H1 (cell line): ENCODE data around the gene NKG7. TPM values are rescaled to one million over a fixed set of nuclear protein-coding genes. Genes with fewer than 3 reads are reported as not detected.

Experiments used
- CTCF ChIA-PET: fragments of 300-600 bp; sonication (Branson Sonifier 250); formaldehyde crosslinking; loops from one replicate; lab custom pipeline; 2021; ENCODE audit not compliant: partially characterized antibody; lab: Charles Lee
- POLR2A ChIA-PET: fragments of 300-600 bp; sonication (Branson Sonifier 250); formaldehyde crosslinking; loops from one replicate; lab custom pipeline; 2021; ENCODE audit warnings: inconsistent platforms; ENCODE audit not compliant: partially characterized antibody; lab: Charles Lee
- DNase-seq, 2 experiments: peaks; one replicate each; pipeline versions ENCODE4 v3.0.0 to v3.0.0-alpha.2; 2010 to 2022; ENCODE audit warnings: low spot score in 2 of 2, low read depth in 1 of 2, mixed read lengths in 1 of 2
- FAIRE-seq: peaks from 2 replicates; lab custom pipeline; 2011; peaks lifted over from hg19 to GRCh38; lab: Jason Lieb, UNC
- H2AFZ ChIP-seq: 2 replicates; pipeline ENCODE4 v1.8.1; 2012; ENCODE audit warnings: low read length, inconsistent platforms
- H2AK5ac ChIP-seq: 2 replicates; pipeline ENCODE4 v1.6.1; 2013; ENCODE audit warnings: low read depth, low read length
- H2BK120ac ChIP-seq: replicated peaks from 2 replicates; pipeline ENCODE3; 2013; ENCODE audit warnings: low read depth, low read length, inconsistent platforms
- H2BK12ac ChIP-seq: 2 replicates; pipeline ENCODE4 v1.6.1; 2013; ENCODE audit warnings: low read depth, low read length
- H2BK15ac ChIP-seq: 2 replicates; pipeline ENCODE4 v1.6.1; 2013; ENCODE audit warnings: low read length
- H2BK20ac ChIP-seq: 2 replicates; pipeline ENCODE4 v1.6.1; 2013; ENCODE audit warnings: low read length
- H2BK5ac ChIP-seq: 2 replicates; pipeline ENCODE4 v1.6.1; 2013; ENCODE audit warnings: low read depth, low read length
- H3K14ac ChIP-seq: 2 replicates; pipeline ENCODE4 v1.6.1; 2013; ENCODE audit warnings: inconsistent platforms; ENCODE audit not compliant: insufficient read length
- H3K18ac ChIP-seq: 2 replicates; pipeline ENCODE4 v1.6.1; 2013; ENCODE audit warnings: low read length; ENCODE audit errors: extremely low read depth
- H3K23ac ChIP-seq: 2 replicates; pipeline ENCODE4 v1.6.1; 2013; ENCODE audit warnings: inconsistent platforms; ENCODE audit not compliant: insufficient read length
- H3K23me2 ChIP-seq: 2 replicates; pipeline ENCODE4 v1.6.1; 2013; ENCODE audit warnings: low read depth, low read length
- H3K27ac ChIP-seq: 2 replicates; pipeline ENCODE4 v1.6.1; 2011; ENCODE audit warnings: low read depth, low read length, inconsistent platforms
- H3K27me3 ChIP-seq, 4 experiments: replicated peaks in 1 of 4; 1 replicate in 1 of 4; 2 replicates in 3 of 4; pipeline versions ENCODE4 v1.6.1 to v1.8.1; 2011 to 2013; ENCODE audit warnings: low read length in 3 of 4, mild to moderate bottlenecking in 3 of 4, inconsistent platforms in 2 of 4, mixed read lengths in 2 of 4, moderate library complexity in 1 of 4; ENCODE audit not compliant: control insufficient read depth in 3 of 4, insufficient read depth in 3 of 4; ENCODE audit errors: extremely low read depth in 1 of 4
- H3K36me3 ChIP-seq, 4 experiments: 2 replicates each; pipeline versions ENCODE4 v1.6.1 to v1.8.1; 2011 to 2013; ENCODE audit warnings: mild to moderate bottlenecking in 4 of 4, low read length in 3 of 4, moderate library complexity in 2 of 4, control low read depth in 1 of 4, inconsistent platforms in 1 of 4; ENCODE audit not compliant: insufficient read depth in 4 of 4, control insufficient read depth in 2 of 4
- H3K4ac ChIP-seq: replicated peaks from 2 replicates; pipeline ENCODE3; 2013; ENCODE audit warnings: low read length, low read depth, mixed read lengths, inconsistent platforms; ENCODE audit not compliant: insufficient read length
- H3K4me1 ChIP-seq, 4 experiments: replicated peaks in 1 of 4; 1 replicate in 1 of 4; 2 replicates in 3 of 4; pipeline versions ENCODE4 v1.6.1 to v1.8.1; 2011 to 2013; ENCODE audit warnings: low read length in 3 of 4, inconsistent platforms in 2 of 4, mixed read lengths in 1 of 4; ENCODE audit not compliant: insufficient read depth in 4 of 4, control insufficient read depth in 3 of 4
- H3K4me2 ChIP-seq, 2 experiments: 2 replicates each; pipeline versions ENCODE4 v1.6.1 to v1.8.1; 2011 to 2013; ENCODE audit warnings: low read depth in 2 of 2, low read length in 2 of 2, control low read depth in 1 of 2, inconsistent platforms in 1 of 2, mild to moderate bottlenecking in 1 of 2; ENCODE audit not compliant: insufficient read depth in 1 of 2
- H3K4me3 ChIP-seq, 4 experiments: fragments of 200-600, 300-600 bp in 1 of 4; sonication (generic), shearing (Covaris generic), sonication (Bioruptor Twin) in 1 of 4; 2 replicates each; pipeline versions ENCODE4 v1.5.1 to v1.8.1; 2011 to 2016; ENCODE audit warnings: low read length in 4 of 4, low read depth in 3 of 4, control low read depth in 2 of 4, inconsistent platforms in 2 of 4, mild to moderate bottlenecking in 2 of 4, mixed read lengths in 1 of 4, moderate library complexity in 1 of 4; ENCODE audit not compliant: insufficient read depth in 2 of 4; ENCODE audit errors: extremely low read depth in 1 of 4
- H3K56ac ChIP-seq: replicated peaks from 2 replicates; pipeline ENCODE3; 2013; ENCODE audit warnings: low read depth, mild to moderate bottlenecking, mixed read lengths, low read length, inconsistent platforms; ENCODE audit not compliant: insufficient read length
- H3K79me1 ChIP-seq: 2 replicates; pipeline ENCODE4 v1.6.1; 2013; ENCODE audit warnings: low read depth, low read length, control low read depth
- H3K79me2 ChIP-seq, 2 experiments: 2 replicates each; pipeline versions ENCODE4 v1.6.1 to v1.8.1; 2012 to 2013; ENCODE audit warnings: low read length in 2 of 2, mild to moderate bottlenecking in 2 of 2, inconsistent platforms in 1 of 2; ENCODE audit not compliant: insufficient read depth in 2 of 2, control insufficient read depth in 1 of 2
- H3K9ac ChIP-seq, 4 experiments: replicated peaks in 1 of 4; 1 replicate in 1 of 4; 2 replicates in 3 of 4; pipeline versions ENCODE4 v1.6.1 to v1.8.1; 2011 to 2013; ENCODE audit warnings: low read depth in 3 of 4, low read length in 3 of 4, control low read depth in 2 of 4, mild to moderate bottlenecking in 2 of 4, moderate library complexity in 2 of 4, inconsistent platforms in 1 of 4; ENCODE audit errors: extremely low read depth in 1 of 4
- H3K9me3 ChIP-seq, 2 experiments: 2 replicates each; pipeline versions ENCODE4 v1.6.1 to v1.8.1; 2012 to 2013; ENCODE audit warnings: mild to moderate bottlenecking in 2 of 2, moderate library complexity in 2 of 2, control low read depth in 1 of 2, inconsistent platforms in 1 of 2, low read depth in 1 of 2, low read length in 1 of 2, mixed read lengths in 1 of 2; ENCODE audit not compliant: insufficient read depth in 2 of 2
- H4K20me1 ChIP-seq, 2 experiments: replicated peaks in 1 of 2; 2 replicates each; pipeline versions ENCODE3 to v1.8.1; 2011 to 2013; ENCODE audit warnings: inconsistent platforms in 2 of 2, low read length in 2 of 2, mild to moderate bottlenecking in 1 of 2; ENCODE audit not compliant: insufficient read depth in 2 of 2, control insufficient read depth in 1 of 2
- H4K5ac ChIP-seq: 2 replicates; pipeline ENCODE4 v1.6.1; 2013; ENCODE audit warnings: low read length, low read depth, mixed read lengths, inconsistent platforms; ENCODE audit not compliant: insufficient read length
- H4K8ac ChIP-seq: 2 replicates; pipeline ENCODE4 v1.8.0; 2013; ENCODE audit warnings: mild to moderate bottlenecking, moderate library complexity, low read length, inconsistent platforms; ENCODE audit not compliant: insufficient read depth; ENCODE audit errors: extremely low read depth
- H4K91ac ChIP-seq: replicated peaks from 2 replicates; pipeline ENCODE3; 2013; ENCODE audit warnings: low read length, mixed read lengths, inconsistent platforms; ENCODE audit not compliant: insufficient read length
- CREB1 ChIP-seq: IDR thresholded peaks from 2 replicates; pipeline ENCODE4 v1.6.1; 2012; ENCODE audit warnings: inconsistent platforms
- EGR1 ChIP-seq: IDR thresholded peaks from 2 replicates; pipeline ENCODE4 v1.6.1; 2011; ENCODE audit warnings: low read depth, low read length, borderline replicate concordance
- EP300 ChIP-seq, 2 experiments: IDR thresholded peaks; 1 replicate in 1 of 2; 2 replicates in 1 of 2; pipeline ENCODE4 v1.6.1; 2011 to 2012; ENCODE audit warnings: low read depth in 2 of 2, low read length in 2 of 2, mild to moderate bottlenecking in 2 of 2, borderline replicate concordance in 1 of 2, inconsistent platforms in 1 of 2, moderate library complexity in 1 of 2
- HDAC6 ChIP-seq: IDR thresholded peaks from one replicate; pipeline ENCODE4 v1.7.1; 2012; ENCODE audit warnings: low read depth, mild to moderate bottlenecking, inconsistent platforms, low read length, moderate library complexity
- NANOG ChIP-seq: IDR thresholded peaks from 2 replicates; pipeline ENCODE4 v1.6.1; 2011; ENCODE audit warnings: low read length, low read depth, mild to moderate bottlenecking, inconsistent platforms; ENCODE audit not compliant: insufficient read depth, poor library complexity, severe bottlenecking
- PHF8 ChIP-seq: fragments of 200-600 bp; sonication (generic); conservative IDR thresholded peaks from 2 replicates; pipeline ENCODE4 v1.7.1; 2012; ENCODE audit warnings: low read depth, mild to moderate bottlenecking, inconsistent platforms, low read length, moderate library complexity
- POLR2AphosphoS5 ChIP-seq: IDR thresholded peaks from 2 replicates; pipeline ENCODE4 v1.6.1; 2011; ENCODE audit warnings: low read depth, low read length
- RAD21 ChIP-seq, 2 experiments: IDR thresholded peaks in 1 of 2; conservative IDR thresholded peaks in 1 of 2; 2 replicates each; pipeline ENCODE4 v1.6.1; 2011; ENCODE audit warnings: low read depth in 2 of 2, low read length in 2 of 2, improper control_type of control experiment in 1 of 2, inconsistent platforms in 1 of 2, mild to moderate bottlenecking in 1 of 2, moderate library complexity in 1 of 2
- TAF1 ChIP-seq: IDR thresholded peaks from 2 replicates; pipeline ENCODE4 v1.6.1; 2011; ENCODE audit warnings: mild to moderate bottlenecking, low read depth, low read length
- YY1 ChIP-seq: IDR thresholded peaks from 2 replicates; pipeline ENCODE4 v1.6.1; 2011; ENCODE audit warnings: low read depth, mild to moderate bottlenecking, low read length
- WGBS, 2 experiments: shearing (Covaris generic) in 1 of 2; methylation state at CpG; one replicate each; pipeline versions ENCODE4 v1.1.6 to v1.1.7; 2013 to 2015; ENCODE audit warnings: low lambda C conversion rate in 2 of 2, mixed read lengths in 2 of 2, inconsistent platforms in 1 of 2, low coverage in 1 of 2, missing lambda C conversion rate in 1 of 2; ENCODE audit not compliant: insufficient replicate concordance in 2 of 2, insufficient coverage in 1 of 2, insufficient read length in 1 of 2; ENCODE audit errors: extremely low coverage in 1 of 2, missing lambda C conversion rate in 1 of 2; 5-methylcytosine and 5-hydroxymethylcytosine counted together
- polyA plus RNA-seq, 7 experiments: library from polyadenylated mRNA; depleted of rRNA in 3 of 7; stranded (reverse) in 5 of 7; unstranded in 2 of 7; fragments of >200 nt in 5 of 7; fragments of 200-250 nt in 2 of 7; gene quantifications; 1 replicate in 5 of 7; 2 replicates in 1 of 7; 4 replicates in 1 of 7; pipeline versions ENCODE4 v1.2.1 to v1.2.3, GENCODE V29; 2011 to 2013; ENCODE audit warnings: missing spikeins in 2 of 7, mixed read lengths in 2 of 7
- total RNA-seq: library from RNA; stranded (reverse); fragmentation: NEBNext Ultra II Directional; extraction: Animal tissue kit (Norgen Biotek cat#: 25700); gene quantifications from 2 replicates; pipeline ENCODE4 v1.2.1, GENCODE V29; 2021

Gene NKG7
- total and polyA plus RNA-seq, 2 of the 8 experiments (the other 6 are each of a cell fraction or from before 2014, with no cell fraction given): not detected

- H3K4me1 ChIP-seq: peaks cover 0 to 20% (median 16%) of the 10 kb centered on the region in 4 experiments; a peak in 6 of 7 replicates
- peaks cover 0 to 3% (median 0%) of the 10 kb centered on the region in 4 experiments; a peak in 1 of 8 replicates for H3K36me3 ChIP-seq
- no peak overlapping the region for H3K23ac ChIP-seq
- no peak overlapping the region for H3K14ac ChIP-seq
- no peak overlapping the region for H2BK120ac ChIP-seq
- H3K18ac ChIP-seq: peak overlapping the region; percentile 78
- H2AFZ ChIP-seq: peak overlapping the region; percentile 99
- peaks cover 13% of the 10 kb centered on the region for H3K23me2 ChIP-seq
- peak overlapping the region; percentile 92; the same call in 1 of the 2 replicates for H4K8ac ChIP-seq
- H4K5ac ChIP-seq: peak overlapping the region; percentile 76
- H3K56ac ChIP-seq: peak overlapping the region; percentile 74
- H3K79me2 ChIP-seq: no peaks in the 10 kb centered on the region
- H2AK5ac ChIP-seq: no peak overlapping the region
- no peak overlapping the region for H2BK20ac ChIP-seq
- no peaks in the 10 kb centered on the region for H3K79me1 ChIP-seq
- H3K9ac ChIP-seq: peak overlapping the region; percentile 30 to 49 (median 40); a peak in 5 of 7 replicates
- no peak overlapping the region for H3K4ac ChIP-seq
- CTCF ChIA-PET: interaction anchor here (0.6 to 4.9 kb wide), 24 partner anchors 10 to 646 kb away, joined by 3 to 42 read pairs (median 3); partner anchors contain the start of gene LIM2
- no peak overlapping the region for H4K91ac ChIP-seq
- H2BK12ac ChIP-seq: no peak overlapping the region
- H3K27me3 ChIP-seq: peaks cover 0 to 18% (median 11%) of the 10 kb centered on the region in 4 experiments; a peak in 5 of 7 replicates
- H3K9me3 ChIP-seq: no peaks in the 10 kb centered on the region; a peak in 1 of 4 replicates
- peak overlapping the region; percentile 65 to 83 for H3K4me2 ChIP-seq
- POLR2A ChIA-PET: interaction anchor here (0.7 to 3.9 kb wide), 9 partner anchors 10 to 57 kb away, joined by 3 to 19 read pairs (median 4); partner anchors contain the start of gene CLDND2
- H2BK5ac ChIP-seq: 0 out of 2 replicates have a peak overlapping the region, but pooled peaks have one; percentile 79
- DNase-seq (peak; percentile 39 to 95), FAIRE-seq (no peak)
- H3K27ac ChIP-seq: 0 out of 2 replicates have a peak overlapping the region, but pooled peaks have one; percentile 41
- no peaks in the 10 kb centered on the region for H4K20me1 ChIP-seq
- no peak overlapping the region for H2BK15ac ChIP-seq
- peak overlapping the region; percentile 56 to 72 (median 66) for H3K4me3 ChIP-seq
- 17% methylated on average over 27 of the region's 43 CpGs; no CpG with 5 or more reads in 1 of the 2 experiments for WGBS, 2 experiments
- TF ChIP-seq CREB1: peak; percentile 62; the same call in 1 of the 2 replicates
- no peak for TF ChIP-seq NANOG
- no peak for TF ChIP-seq POLR2AphosphoS5
- TF ChIP-seq EGR1: 0 out of 2 replicates have a peak, but pooled peaks have one; percentile 42
- TF ChIP-seq EP300 (IDR thresholded peaks at IDR 0.05; ENCODE audit: borderline replicate concordance in 1 of 2, low read depth in 2 of 2, low read length in 2 of 2): no peak
- TF ChIP-seq YY1: no peak
- peak; percentile 66 to 77 for TF ChIP-seq RAD21 (IDR thresholded peaks at IDR 0.05 in 1 of 2, conservative IDR thresholded peaks at IDR 0.05 in 1 of 2; ENCODE audit: low read depth in 2 of 2, low read length in 2 of 2)
- peak; percentile 70 for TF ChIP-seq PHF8
- peak; percentile 20; the same call in 1 of the 2 replicates for TF ChIP-seq TAF1
- no peak for TF ChIP-seq HDAC6
These were observed 33.7 kb downstream of the NKG7 start for GRCh38 chr19:51338563-51339312.
